GM04504 (cell line): Measurements from ENCODE around the gene TICRR.

Experiments
- DNase-seq: peaks from one replicate; pipeline ENCODE4 v3.0.0-alpha.2; 2012; ENCODE audit warnings: low read depth

Gene TICRR

GRCh38 chr15:89672221-89673164, 97.2 kb downstream of the TICRR start:
- no peak for DNase-seq

GRCh38 chr15:89673165-89673512, 97.9 kb downstream of the TICRR start:
- no peak for DNase-seq

GRCh38 chr15:89674526-89674925, 99.3 kb downstream of the TICRR start:
- no peak for DNase-seq

DNA sequence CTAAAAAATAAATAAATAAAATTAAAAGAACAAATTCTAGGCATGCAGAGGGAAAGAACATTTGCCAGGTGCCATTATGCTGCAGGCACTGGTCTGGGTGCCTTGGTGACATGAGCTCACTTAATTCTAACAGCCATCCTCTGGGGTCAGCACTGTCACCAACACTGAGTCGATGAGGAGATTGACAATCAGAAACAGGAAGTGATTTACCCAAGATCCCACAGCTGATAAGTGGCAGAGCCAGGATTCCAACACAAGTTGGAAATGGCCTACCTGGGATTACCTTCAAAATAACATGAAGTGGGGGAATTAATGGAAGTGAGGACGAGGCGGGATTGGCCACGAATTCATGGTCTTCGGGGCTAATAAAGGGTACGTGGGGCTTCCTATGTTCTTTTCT, 100.3 kb downstream of the TICRR start:
- DNase-seq, result no peak

DNA sequence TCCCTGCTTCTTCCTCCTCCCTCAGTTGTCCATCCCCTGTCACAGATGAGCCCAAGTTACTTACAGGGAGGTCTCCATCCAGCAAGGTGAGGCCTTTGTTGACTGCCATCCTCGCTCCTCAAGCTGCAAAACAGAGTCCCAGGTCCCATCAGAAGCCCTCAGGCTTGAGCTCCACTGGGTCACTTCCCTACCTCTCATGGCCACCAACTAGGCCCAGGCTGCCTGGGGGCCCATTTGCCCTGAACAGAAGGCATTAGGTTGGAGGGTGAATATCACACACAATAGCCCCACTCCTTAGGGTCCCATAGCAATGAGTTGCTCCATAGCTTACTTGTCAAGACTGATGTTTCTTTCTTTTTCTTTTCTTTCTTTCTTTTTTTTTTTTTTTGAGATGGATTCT, 102.1 kb downstream of the TICRR start:
- no peak for DNase-seq
